Measurements from ENCODE around the gene PRRT1B. TPM values are rescaled to one million over a fixed set of nuclear protein-coding genes. Genes with fewer than 3 reads are reported as not detected.

Gene PRRT1B
- polyA plus RNA-seq, 3 donors: not detected

GRCh38 chr9:131537946-131538345 lies 7.4 kb upstream of the PRRT1B start:
- H3K36me3 Mint-ChIP-seq: peaks cover 0 to under 1% of the 10 kb centered on the region in 2 donors
- H3K36me3 ChIP-seq (replicated peaks in 1 of 2; ENCODE audit: control insufficient read depth in 1 of 2, insufficient read depth in 2 of 2, low read length in 2 of 2): no peaks in the 10 kb centered on the region
- DNase-seq: no peak
- H4K20me1 ChIP-seq (ENCODE audit: insufficient read depth, low read length): no peaks in the 10 kb centered on the region
- peaks cover 0 to 4% of the 10 kb centered on the region in 2 donors for H3K27me3 ChIP-seq (ENCODE audit: control insufficient read depth in 2 of 2, insufficient read depth in 2 of 2, low read length in 2 of 2)
- no peak overlapping the region for H3K27ac Mint-ChIP-seq
- H3K4me3 Mint-ChIP-seq: no peak overlapping the region
- peaks cover 2% of the 10 kb centered on the region for H3K4me1 Mint-ChIP-seq
- peaks cover 8 to 9% of the 10 kb centered on the region in 2 donors for H3K9me3 ChIP-seq (replicated peaks in 1 of 2; ENCODE audit: control insufficient read depth in 1 of 2, insufficient read depth in 1 of 2, low read length in 2 of 2)
- no peaks in the 10 kb centered on the region for H3K79me2 ChIP-seq (ENCODE audit: insufficient read depth, low read length)
- H3K9ac ChIP-seq (ENCODE audit: insufficient read depth, low read length, poor library complexity, severe bottlenecking): no peak overlapping the region
- H3K9me3 Mint-ChIP-seq: peaks cover 2 to 13% (median 11%) of the 10 kb centered on the region in 7 donors
- intact Hi-C loops (cut with micrococcal nuclease): no loop called here
- H3K4me2 ChIP-seq (replicated peaks; ENCODE audit: extremely low read depth, low read length, poor library complexity, severe bottlenecking): no peak overlapping the region
- TF ChIP-seq, protein P1, sequence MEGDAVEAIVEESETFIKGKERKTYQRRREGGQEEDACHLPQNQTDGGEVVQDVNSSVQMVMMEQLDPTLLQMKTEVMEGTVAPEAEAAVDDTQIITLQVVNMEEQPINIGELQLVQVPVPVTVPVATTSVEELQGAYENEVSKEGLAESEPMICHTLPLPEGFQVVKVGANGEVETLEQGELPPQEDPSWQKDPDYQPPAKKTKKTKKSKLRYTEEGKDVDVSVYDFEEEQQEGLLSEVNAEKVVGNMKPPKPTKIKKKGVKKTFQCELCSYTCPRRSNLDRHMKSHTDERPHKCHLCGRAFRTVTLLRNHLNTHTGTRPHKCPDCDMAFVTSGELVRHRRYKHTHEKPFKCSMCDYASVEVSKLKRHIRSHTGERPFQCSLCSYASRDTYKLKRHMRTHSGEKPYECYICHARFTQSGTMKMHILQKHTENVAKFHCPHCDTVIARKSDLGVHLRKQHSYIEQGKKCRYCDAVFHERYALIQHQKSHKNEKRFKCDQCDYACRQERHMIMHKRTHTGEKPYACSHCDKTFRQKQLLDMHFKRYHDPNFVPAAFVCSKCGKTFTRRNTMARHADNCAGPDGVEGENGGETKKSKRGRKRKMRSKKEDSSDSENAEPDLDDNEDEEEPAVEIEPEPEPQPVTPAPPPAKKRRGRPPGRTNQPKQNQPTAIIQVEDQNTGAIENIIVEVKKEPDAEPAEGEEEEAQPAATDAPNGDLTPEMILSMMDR (IDR thresholded peaks at IDR 0.05): no peak
- peaks cover 9 to 14% (median 11%) of the 10 kb centered on the region in 3 donors for H3K27me3 Mint-ChIP-seq (ENCODE audit: low read depth in 3 of 3)
- H2AFZ ChIP-seq (ENCODE audit: insufficient read depth, low read depth, low read length, poor library complexity, severe bottlenecking): no peak overlapping the region
- H3K4me1 ChIP-seq (ENCODE audit: control insufficient read depth in 1 of 2, insufficient read depth in 2 of 2, low read length in 2 of 2): no peaks in the 10 kb centered on the region
- no peak overlapping the region for H3K27ac ChIP-seq (ENCODE audit: low read depth in 1 of 2, low read length in 2 of 2)
- 100% methylated on average over 11 of the region's 19 CpGs for WGBS (ENCODE audit: insufficient coverage)
- H3K4me3 ChIP-seq (replicated peaks in 1 of 3; ENCODE audit: low read depth in 2 of 3, low read length in 3 of 3): no peak overlapping the region

DNA sequence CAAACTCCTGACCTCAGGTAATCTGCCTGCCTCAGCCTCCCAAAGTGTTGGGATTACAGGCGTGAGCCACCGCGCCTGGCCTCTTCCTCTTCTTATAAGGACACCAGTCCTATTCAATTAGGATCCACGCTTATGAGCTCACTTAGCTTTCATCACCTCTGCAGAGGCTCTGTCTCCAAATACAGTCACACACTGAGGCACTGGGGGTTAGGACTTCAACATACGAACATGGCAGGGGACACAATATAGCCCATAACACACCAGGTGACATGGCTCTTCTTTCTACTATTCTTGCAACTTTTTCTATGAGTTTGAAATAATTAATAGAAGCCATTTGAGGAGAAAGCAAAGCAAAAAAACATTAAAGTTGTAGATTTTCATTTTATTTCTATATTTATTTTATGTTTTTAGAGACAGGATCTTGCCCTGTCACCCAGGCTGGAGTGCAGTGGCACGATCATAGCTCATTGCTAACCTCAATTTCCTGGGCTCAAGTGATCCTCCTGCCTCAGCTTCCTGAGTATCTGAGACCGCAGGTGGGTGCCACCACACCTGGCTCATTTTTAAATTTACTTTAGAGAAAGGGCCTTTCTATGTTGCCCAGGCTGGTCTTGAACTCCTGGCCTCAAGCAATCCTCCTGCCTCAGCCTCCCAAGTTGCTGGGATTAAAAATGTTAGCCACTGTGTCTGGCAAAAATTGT lies 6.0 kb upstream of the PRRT1B start:
- TF ChIP-seq, protein P1 (IDR thresholded peaks at IDR 0.05): no peak
- H3K27me3 ChIP-seq (ENCODE audit: control insufficient read depth in 2 of 2, insufficient read depth in 2 of 2, low read length in 2 of 2): peaks cover 5 to 16% of the 10 kb centered on the region in 2 donors
- intact Hi-C loops (cut with micrococcal nuclease): no loop called here
- Mint-ChIP-seq H3K9me3 (peaks cover 10 to 27% (median 25%) of the 10 kb centered on the region in 7 donors), H3K36me3 (peaks cover 7 to 10% of the 10 kb centered on the region in 2 donors), H3K27ac (no peak overlapping the region), H3K27me3 (ENCODE audit: low read depth in 3 of 3) (peaks cover 18 to 23% (median 22%) of the 10 kb centered on the region in 3 donors), H3K4me1 (peaks cover 2% of the 10 kb centered on the region), H3K4me3 (no peak overlapping the region)
- H4K20me1 ChIP-seq (ENCODE audit: insufficient read depth, low read length): no peaks in the 10 kb centered on the region
- 97% methylated on average over 5 of the region's 7 CpGs for WGBS (ENCODE audit: insufficient coverage)
- H3K27ac ChIP-seq (ENCODE audit: low read depth in 1 of 2, low read length in 2 of 2): no peak overlapping the region
- H3K4me1 ChIP-seq (ENCODE audit: control insufficient read depth in 1 of 2, insufficient read depth in 2 of 2, low read length in 2 of 2): no peaks in the 10 kb centered on the region
- H3K79me2 ChIP-seq (ENCODE audit: insufficient read depth, low read length): no peaks in the 10 kb centered on the region
- no peak overlapping the region for H3K4me3 ChIP-seq (replicated peaks in 1 of 3; ENCODE audit: low read depth in 2 of 3, low read length in 3 of 3)
- H3K9me3 ChIP-seq (replicated peaks in 1 of 2; ENCODE audit: control insufficient read depth in 1 of 2, insufficient read depth in 1 of 2, low read length in 2 of 2): peaks cover 22 to 24% of the 10 kb centered on the region in 2 donors
- H3K4me2 ChIP-seq (replicated peaks; ENCODE audit: extremely low read depth, low read length, poor library complexity, severe bottlenecking): no peak overlapping the region
- H3K9ac ChIP-seq (ENCODE audit: insufficient read depth, low read length, poor library complexity, severe bottlenecking): no peak overlapping the region
- no peaks in the 10 kb centered on the region for H3K36me3 ChIP-seq (replicated peaks in 1 of 2; ENCODE audit: control insufficient read depth in 1 of 2, insufficient read depth in 2 of 2, low read length in 2 of 2)
- no peak overlapping the region for H2AFZ ChIP-seq (ENCODE audit: insufficient read depth, low read depth, low read length, poor library complexity, severe bottlenecking)
- DNase-seq: no peak
